ENCODE results near the gene RASSF8. TPM values are rescaled to one million over a fixed set of nuclear protein-coding genes. Genes with fewer than 3 reads are reported as not detected.

Gene RASSF8
- polyA plus RNA-seq, 1 experiment, result 25.5 TPM

DNA sequence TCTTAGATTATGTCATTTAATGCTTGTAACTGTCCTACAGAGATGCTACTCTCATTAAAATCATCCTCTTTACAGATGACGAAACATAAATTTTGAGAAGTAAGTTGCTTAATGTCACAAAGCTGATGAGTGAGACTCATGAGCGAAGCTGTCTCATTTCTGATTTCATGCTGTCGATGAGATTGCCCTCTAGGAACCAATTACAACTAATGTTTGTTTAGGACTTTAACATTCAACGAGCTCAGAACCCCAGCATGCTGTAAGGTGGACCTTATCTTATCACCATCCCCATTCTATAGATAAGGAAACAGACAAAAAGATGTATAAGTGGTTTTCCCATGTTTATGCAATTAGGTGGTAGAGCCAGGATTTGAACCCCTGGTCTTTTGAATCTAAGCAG lies 143.3 kb downstream of the RASSF8 start:
- ChIA-PET CTCF (interaction anchor here (0.8 to 1.3 kb wide), 3 partner anchors 18 to 666 kb away, joined by 3 to 4 read pairs (median 3); no protein-coding TSS in a partner anchor), POLR2A (no interaction called here)
- TF ChIP-seq, protein P1, sequence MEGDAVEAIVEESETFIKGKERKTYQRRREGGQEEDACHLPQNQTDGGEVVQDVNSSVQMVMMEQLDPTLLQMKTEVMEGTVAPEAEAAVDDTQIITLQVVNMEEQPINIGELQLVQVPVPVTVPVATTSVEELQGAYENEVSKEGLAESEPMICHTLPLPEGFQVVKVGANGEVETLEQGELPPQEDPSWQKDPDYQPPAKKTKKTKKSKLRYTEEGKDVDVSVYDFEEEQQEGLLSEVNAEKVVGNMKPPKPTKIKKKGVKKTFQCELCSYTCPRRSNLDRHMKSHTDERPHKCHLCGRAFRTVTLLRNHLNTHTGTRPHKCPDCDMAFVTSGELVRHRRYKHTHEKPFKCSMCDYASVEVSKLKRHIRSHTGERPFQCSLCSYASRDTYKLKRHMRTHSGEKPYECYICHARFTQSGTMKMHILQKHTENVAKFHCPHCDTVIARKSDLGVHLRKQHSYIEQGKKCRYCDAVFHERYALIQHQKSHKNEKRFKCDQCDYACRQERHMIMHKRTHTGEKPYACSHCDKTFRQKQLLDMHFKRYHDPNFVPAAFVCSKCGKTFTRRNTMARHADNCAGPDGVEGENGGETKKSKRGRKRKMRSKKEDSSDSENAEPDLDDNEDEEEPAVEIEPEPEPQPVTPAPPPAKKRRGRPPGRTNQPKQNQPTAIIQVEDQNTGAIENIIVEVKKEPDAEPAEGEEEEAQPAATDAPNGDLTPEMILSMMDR (IDR thresholded peaks at IDR 0.05; ENCODE audit: low read depth, low read length), result no peak
- no peak overlapping the region for H3K4me3 ChIP-seq (ENCODE audit: low read depth, low read length)
- H3K27me3 ChIP-seq (ENCODE audit: control insufficient read depth, insufficient read depth, low read length), result no peaks in the 10 kb centered on the region
- H3K9me3 ChIP-seq (ENCODE audit: control insufficient read depth, insufficient read depth, low read length), result no peaks in the 10 kb centered on the region
- DNase-seq (ENCODE audit: low read depth, low spot score), result no peak
- H3K27ac ChIP-seq (ENCODE audit: low read depth, low read length), result no peak overlapping the region

DNA sequence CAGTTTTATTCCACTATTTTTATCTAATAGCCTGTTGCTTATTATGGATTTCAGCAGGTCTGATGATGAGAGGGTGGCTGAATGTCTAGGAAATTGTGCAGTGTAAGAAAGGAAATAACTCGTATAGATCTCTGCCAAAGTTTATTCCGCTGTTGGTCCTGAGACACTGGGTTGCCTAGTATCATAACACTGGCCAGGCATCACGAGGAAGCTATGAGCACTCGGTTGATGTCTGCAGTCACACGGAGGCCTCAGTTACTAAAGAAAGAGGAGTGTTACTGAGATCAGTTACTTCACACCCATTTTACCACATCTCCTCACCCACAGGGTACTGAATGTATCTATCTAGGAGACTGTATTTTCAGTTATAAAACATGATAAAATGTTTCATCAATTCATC lies 144.5 kb downstream of the RASSF8 start:
- no peak for DNase-seq (ENCODE audit: low read depth, low spot score)
- POLR2A ChIA-PET, result no interaction called here
- Histone ChIP-seq H3K27ac (ENCODE audit: low read depth, low read length) (no peak overlapping the region), H3K27me3 (ENCODE audit: control insufficient read depth, insufficient read depth, low read length) (no peaks in the 10 kb centered on the region), H3K9me3 (ENCODE audit: control insufficient read depth, insufficient read depth, low read length) (no peaks in the 10 kb centered on the region), H3K4me3 (ENCODE audit: low read depth, low read length) (no peak overlapping the region)
- TF ChIP-seq, protein P1 (IDR thresholded peaks at IDR 0.05; ENCODE audit: low read depth, low read length), result no peak
- CTCF ChIA-PET, result interaction anchor here (0.9 to 1.0 kb wide), 2 partner anchors 16 to 511 kb away, joined by 3 to 5 read pairs; no protein-coding TSS in a partner anchor

DNA sequence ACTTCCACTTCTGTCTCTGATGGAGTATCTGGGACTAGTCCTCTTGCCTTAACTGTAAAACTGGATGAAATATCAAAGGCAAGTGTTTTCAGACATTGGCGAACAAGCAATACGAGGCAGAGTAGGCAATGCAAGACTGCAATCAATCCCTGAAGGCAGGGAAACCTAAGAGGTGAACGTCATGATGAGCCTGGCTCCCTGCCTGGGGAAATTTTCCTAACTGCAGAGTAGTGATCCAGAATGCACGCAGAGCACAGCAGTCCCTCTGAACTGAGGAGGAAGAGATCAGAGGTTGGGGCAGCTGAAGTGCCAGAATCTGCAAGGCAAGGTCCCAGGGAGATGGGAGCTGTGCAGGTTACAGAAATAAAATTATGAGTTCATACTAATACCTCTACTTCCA lies 147.9 kb downstream of the RASSF8 start:
- Histone ChIP-seq H3K27ac (ENCODE audit: low read depth, low read length) (no peak overlapping the region), H3K9me3 (ENCODE audit: control insufficient read depth, insufficient read depth, low read length) (no peaks in the 10 kb centered on the region), H3K4me3 (ENCODE audit: low read depth, low read length) (no peak overlapping the region), H3K27me3 (ENCODE audit: control insufficient read depth, insufficient read depth, low read length) (no peaks in the 10 kb centered on the region)
- ChIA-PET CTCF (no interaction called here), POLR2A (no interaction called here)
- TF ChIP-seq, protein P1 (IDR thresholded peaks at IDR 0.05; ENCODE audit: low read depth, low read length), result no peak
- DNase-seq (ENCODE audit: low read depth, low spot score), result no peak

DNA sequence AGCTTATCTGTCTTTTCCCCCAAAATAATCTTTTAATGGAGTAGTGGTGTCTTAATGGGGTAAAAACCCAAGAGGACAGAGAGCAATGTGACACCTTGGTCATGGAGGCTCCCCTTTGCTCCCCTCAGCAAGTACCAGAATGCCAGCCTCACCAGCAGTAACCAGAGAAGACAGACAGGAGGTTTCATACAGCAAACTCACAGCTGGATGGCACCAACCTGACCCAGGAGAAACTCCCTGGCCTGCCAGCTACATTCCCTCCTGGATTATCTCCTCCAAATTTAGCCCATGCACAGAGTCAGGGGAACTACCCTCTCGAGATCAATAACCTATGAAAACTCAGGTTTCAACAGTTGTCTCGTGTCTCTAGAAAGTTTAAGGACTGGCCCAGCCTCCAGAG lies 150.4 kb downstream of the RASSF8 start:
- POLR2A ChIA-PET, result no interaction called here
- CTCF ChIA-PET, result interaction anchor here (0.8 to 1.3 kb wide), 2 partner anchors 12 to 543 kb away, joined by 5 to 10 read pairs; no protein-coding TSS in a partner anchor
- TF ChIP-seq, protein P1 (IDR thresholded peaks at IDR 0.05; ENCODE audit: low read depth, low read length), result no peak
- Histone ChIP-seq H3K27ac (ENCODE audit: low read depth, low read length) (peak overlapping the region; percentile 47), H3K9me3 (ENCODE audit: control insufficient read depth, insufficient read depth, low read length) (no peaks in the 10 kb centered on the region), H3K4me3 (ENCODE audit: low read depth, low read length) (no peak overlapping the region), H3K27me3 (ENCODE audit: control insufficient read depth, insufficient read depth, low read length) (no peaks in the 10 kb centered on the region)
- DNase-seq (ENCODE audit: low read depth, low spot score), result no peak

DNA sequence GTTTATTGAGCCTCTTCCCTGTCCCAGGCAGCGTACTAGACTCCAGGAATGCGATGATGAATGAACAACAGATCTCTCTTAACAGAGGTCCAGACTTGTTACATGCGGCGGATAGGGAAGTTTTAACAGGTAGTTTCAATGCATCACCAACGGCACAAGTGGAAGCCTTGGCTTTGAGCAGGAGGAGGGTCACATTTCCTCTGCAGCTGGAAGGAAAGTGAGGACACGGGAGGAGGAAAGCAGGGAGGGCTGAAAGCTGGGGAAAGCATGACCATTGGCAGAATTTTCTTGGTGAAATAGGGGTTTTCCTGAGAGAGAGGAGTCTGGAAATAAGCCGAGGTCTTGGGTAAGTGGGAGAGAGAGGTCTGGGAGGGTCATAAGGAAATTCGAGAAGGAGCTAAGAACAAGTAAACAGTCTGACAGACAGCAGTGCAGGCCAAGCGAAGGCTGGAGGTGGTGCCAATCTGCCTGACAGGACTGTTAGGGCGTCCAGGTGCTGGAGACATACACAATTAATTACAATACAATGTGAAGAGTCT lies 150.9 kb downstream of the RASSF8 start:
- DNase-seq (ENCODE audit: low read depth, low spot score), result no peak
- ChIA-PET CTCF (interaction anchor here (0.7 to 1.3 kb wide), 2 partner anchors 12 kb away, joined by 3 to 10 read pairs; no protein-coding TSS in a partner anchor), POLR2A (no interaction called here)
- TF ChIP-seq, protein P1 (IDR thresholded peaks at IDR 0.05; ENCODE audit: low read depth, low read length), result no peak
- H3K27me3 ChIP-seq (ENCODE audit: control insufficient read depth, insufficient read depth, low read length), result no peaks in the 10 kb centered on the region
- peak overlapping the region; percentile 47 for H3K27ac ChIP-seq (ENCODE audit: low read depth, low read length)
- no peak overlapping the region for H3K4me3 ChIP-seq (ENCODE audit: low read depth, low read length)
- no peaks in the 10 kb centered on the region for H3K9me3 ChIP-seq (ENCODE audit: control insufficient read depth, insufficient read depth, low read length)

Measured in AG04450 (cell line).